ENCODE results near the gene DGKB.

Gene DGKB

GRCh38 chr7:14336256-14336655 lies 566.3 kb downstream of the DGKB start:
- Histone ChIP-seq H3K27ac (no peak overlapping the region), H3K4me3 (no peak overlapping the region)
- no peak for TF ChIP-seq CTCF (IDR thresholded peaks at IDR 0.05)
- no peak for DNase-seq (ENCODE audit: low spot score)

GRCh38 chr7:14332155-14332554 lies 570.4 kb downstream of the DGKB start:
- Histone ChIP-seq H3K4me3 (no peak overlapping the region), H3K27ac (no peak overlapping the region)
- no peak for DNase-seq (ENCODE audit: low spot score)
- no peak for TF ChIP-seq CTCF (IDR thresholded peaks at IDR 0.05)

GRCh38 chr7:14324767-14325166 lies 577.8 kb downstream of the DGKB start:
- DNase-seq (ENCODE audit: low spot score): no peak
- Histone ChIP-seq H3K27ac (no peak overlapping the region), H3K4me3 (no peak overlapping the region)
- TF ChIP-seq CTCF (IDR thresholded peaks at IDR 0.05): no peak

GRCh38 chr7:14322724-14323123 lies 579.8 kb downstream of the DGKB start:
- no peak overlapping the region for H3K4me3 ChIP-seq
- no peak overlapping the region for H3K27ac ChIP-seq
- no peak for TF ChIP-seq CTCF (IDR thresholded peaks at IDR 0.05)
- DNase-seq (ENCODE audit: low spot score): no peak

GRCh38 chr7:14321947-14322346 lies 580.6 kb downstream of the DGKB start:
- Histone ChIP-seq H3K27ac (no peak overlapping the region), H3K4me3 (no peak overlapping the region)
- no peak for DNase-seq (ENCODE audit: low spot score)
- no peak for TF ChIP-seq CTCF (IDR thresholded peaks at IDR 0.05)

GRCh38 chr7:14309432-14309831 lies 593.1 kb downstream of the DGKB start:
- no peak for TF ChIP-seq CTCF (IDR thresholded peaks at IDR 0.05)
- DNase-seq (ENCODE audit: low spot score): no peak
- Histone ChIP-seq H3K27ac (no peak overlapping the region), H3K4me3 (no peak overlapping the region)

GRCh38 chr7:14305233-14305866 lies 597.2 kb downstream of the DGKB start:
- Histone ChIP-seq H3K27ac (no peak overlapping the region), H3K4me3 (no peak overlapping the region)
- no peak for TF ChIP-seq CTCF (IDR thresholded peaks at IDR 0.05)
- DNase-seq (ENCODE audit: low spot score): no peak
